ENCODE measurements around the gene FBXL17.
"Not testable (repeated sequence)": the region's sequence is repeated elsewhere in the genome, so short reads cannot be mapped to it uniquely, and the experiment has no call there.

Gene FBXL17

DNA sequence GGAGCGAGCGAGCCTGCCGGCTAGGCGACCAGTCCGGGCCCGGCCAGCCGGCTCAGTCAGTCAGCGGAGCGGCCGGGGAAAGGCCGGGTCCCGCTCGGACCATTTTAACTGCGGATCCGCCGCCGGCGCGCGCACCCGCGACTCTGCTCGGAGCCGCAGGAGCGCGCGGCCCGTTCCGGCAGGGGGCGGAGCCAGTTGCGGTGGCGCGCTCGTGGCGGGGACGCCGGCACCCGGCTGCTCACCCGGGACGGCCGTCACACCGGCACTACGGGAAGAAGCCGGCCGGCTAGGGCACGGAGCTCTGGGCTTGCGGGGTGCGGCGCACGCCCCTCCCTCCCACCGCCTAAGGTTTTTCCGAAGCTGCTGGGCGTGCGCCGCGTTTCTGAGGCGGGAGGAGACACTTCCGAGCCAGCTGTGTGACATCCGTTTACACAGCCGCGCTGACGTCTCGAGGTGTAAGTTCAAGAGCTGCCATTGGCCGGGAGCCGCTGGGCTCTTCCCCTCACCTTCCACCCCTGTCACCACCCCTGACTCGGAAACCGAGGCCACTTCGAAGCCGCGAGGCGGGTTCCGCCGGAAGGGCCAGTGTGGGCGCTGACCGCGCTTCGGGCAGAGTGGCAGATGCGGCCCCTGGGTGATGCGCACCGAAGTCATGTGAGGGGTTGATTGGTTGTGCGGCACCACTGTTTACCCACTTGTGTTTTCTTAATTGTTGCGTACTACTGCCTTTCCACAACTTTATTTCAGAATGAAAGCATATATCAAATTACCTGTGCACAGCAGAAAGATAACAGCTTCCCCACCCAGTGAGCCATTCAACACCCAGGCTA, at the start of gene FBXL17:
FBXL17 (minus strand) TSS at position 145 of the 830 bp plus-strand sequence.
- DNase-seq: peak; percentile 95

DNA sequence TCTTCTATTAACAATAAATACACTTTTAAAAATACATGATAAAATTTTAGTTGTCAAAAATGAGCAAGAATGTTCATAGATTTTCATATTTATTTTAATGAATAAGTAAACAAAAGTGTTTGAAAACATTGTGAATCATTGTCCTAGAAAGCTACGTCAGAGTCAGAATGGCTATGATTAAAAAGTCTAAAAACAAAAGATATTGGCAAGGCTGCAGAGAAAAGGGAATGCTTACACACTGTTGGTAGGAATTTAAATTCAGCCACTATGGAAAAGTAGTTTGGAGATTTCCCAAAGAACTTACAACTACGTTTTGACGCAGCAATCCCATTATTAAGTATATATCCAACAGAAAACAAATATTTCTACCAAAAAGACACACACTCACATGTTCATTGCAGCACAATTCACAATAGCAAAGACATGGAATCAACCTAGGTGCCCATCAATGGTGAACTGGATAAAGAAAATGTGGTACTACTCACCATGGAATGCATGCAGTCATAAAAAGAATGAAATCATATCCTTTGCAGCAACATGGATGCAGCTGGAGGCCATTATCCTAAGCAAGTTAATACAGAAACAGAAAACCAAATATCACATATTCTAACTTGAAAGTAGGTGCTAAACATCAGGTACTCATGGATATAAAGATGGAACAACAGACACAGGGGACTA, 49.2 kb upstream of the FBXL17 start:
- no peak for DNase-seq

DNA sequence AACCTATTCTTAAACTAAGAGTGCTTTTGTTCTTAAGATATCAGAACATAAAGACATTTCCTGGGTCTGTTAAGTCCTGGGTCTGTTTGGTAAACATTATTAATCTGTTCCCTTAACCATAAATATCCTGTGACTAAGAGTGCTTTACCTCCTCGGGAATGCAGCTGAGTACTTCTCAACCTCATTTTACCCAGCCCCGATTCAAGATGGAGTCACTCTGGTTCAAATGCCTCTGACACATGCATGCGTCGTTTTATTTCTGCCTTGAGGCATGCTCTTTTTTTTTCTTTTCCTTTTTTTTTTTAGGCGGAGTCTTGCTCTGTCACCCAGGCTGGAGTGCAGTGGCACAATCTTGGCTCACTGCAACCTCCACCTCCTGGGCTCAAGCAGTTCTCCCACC, 39.8 kb upstream of the FBXL17 start:
- DNase-seq: no peak

DNA sequence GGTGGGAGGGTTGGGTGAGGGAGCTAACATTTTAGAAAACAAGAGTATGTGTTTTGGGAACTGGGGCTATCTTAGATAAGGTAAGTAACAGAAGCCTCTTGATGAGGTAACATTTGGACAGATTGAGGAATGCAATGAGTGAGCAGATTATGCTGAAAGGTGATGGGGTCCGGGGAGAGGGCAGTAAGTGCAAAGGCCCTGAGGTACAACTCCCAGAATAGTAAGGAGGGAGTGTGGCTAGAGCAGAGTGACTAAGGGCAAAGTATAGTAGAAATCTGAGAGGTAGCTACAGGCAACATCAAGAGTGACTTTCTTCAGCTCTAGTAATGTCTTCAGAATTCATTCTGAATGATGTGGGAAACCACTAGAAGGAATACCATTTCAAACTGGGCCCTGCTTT, 38.9 kb upstream of the FBXL17 start:
- DNase-seq: no peak

GRCh38 chr5:108420158-108420557, 38.3 kb upstream of the FBXL17 start:
- DNase-seq: no peak

DNA sequence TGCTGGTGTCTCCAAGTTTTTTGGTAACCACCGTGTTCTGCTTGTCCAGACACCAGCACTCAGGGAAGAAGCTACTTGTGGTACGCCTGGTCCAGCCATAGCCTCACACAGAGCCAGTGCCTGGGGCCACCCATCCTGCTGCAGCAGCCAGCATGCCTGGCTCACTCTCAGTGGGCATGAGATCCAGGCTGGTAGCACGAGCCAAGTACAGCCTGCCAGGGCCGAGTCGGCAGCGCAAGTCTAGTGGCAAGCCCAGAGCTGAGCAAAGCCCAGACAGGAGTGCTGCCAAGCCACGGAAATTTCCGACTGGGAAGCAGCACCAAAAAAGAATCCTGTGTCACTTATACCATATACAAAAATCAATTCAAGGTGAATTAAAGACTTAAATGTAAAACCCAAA, 36.3 kb upstream of the FBXL17 start:
- peak; percentile 73 for DNase-seq

- DNase-seq: no peak
These were observed 35.3 kb upstream of the FBXL17 start for GRCh38 chr5:108417166-108417670.

GRCh38 chr5:108415726-108416125, 33.8 kb upstream of the FBXL17 start:
- no peak for DNase-seq

DNA sequence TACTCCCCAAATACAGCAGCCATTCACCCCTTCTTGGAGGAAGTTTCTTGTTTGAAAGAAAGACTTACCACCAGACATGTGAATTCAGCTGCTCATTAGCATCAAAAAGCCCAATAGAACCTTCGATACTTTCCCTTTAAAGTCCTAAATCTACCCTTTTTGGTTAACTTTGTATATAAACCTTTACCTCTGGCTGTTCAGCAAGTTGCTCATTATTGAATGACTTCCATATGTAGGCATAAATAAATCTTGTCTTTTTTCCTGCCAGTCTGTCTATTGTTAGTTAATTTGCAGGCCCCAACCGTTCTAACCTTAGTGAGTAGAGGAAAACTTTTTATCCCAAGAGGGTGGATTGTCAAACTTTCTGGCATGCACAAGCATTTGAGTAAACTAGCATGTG, 27.9 kb upstream of the FBXL17 start:
- no peak for DNase-seq

- not testable (repeated sequence) for DNase-seq
These were observed 23.3 kb upstream of the FBXL17 start for GRCh38 chr5:108405201-108405600.

DNA sequence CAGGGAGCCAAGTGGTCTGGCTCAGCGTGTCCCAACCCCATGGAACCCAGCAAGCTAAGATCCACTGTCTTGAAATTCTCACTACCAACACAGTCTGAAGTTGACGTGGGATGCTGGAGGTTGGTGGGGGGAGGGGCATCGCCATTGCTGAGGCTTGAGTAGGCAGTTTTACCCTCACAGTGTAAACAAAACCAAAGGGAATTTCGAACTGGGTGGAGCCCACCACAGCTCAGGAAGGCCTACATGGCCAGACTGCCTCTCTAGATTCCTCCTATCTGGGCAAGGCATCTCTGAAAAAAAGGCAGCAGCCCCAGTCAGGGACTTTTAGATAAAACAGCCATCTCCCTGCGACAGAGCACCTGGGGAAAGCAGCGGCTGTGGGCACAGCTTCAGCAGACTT, 17.1 kb upstream of the FBXL17 start:
- no peak for DNase-seq

DNA sequence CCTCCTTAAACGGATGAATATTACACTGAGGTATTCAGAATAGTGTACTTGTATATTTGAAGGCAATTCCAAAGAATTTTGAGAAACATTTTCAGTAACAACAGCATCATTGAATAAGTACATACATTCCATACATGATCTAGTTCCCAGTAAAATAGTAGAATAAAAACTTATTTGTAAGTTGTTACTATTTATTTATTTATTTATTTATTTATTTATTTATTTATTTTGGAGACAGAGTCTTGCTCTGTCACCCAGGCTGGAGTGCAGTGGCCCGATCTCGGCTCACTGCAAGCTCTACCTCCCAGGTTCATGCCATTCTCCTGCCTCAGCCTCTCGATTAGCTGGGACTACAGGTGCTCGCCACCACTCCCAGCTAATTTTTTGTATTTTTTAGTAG, 14.9 kb upstream of the FBXL17 start:
- not testable (repeated sequence) for DNase-seq

DNA sequence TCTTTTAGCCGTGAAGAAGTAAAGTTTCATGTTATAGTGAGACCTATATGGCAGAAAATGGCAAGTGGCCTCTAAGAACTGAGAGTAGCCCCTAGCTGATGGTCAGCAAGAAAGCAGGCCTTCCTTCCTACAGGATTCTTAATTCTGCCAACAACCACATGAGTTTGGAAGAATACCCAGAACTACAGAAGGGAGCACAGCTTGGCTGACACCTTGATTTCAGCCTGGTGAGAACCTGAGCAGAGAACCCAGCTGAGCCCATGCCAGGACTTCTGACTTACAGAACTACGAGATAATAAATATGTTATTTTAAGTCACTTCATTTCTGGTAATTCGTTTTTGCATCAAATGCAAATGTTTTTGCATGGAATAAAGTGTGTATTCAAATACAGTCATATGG, 5.9 kb upstream of the FBXL17 start:
- no peak for DNase-seq

- DNase-seq: no peak
These were observed 4.6 kb upstream of the FBXL17 start for GRCh38 chr5:108386345-108387061.

- no peak for DNase-seq
These were observed 2.8 kb upstream of the FBXL17 start for GRCh38 chr5:108384741-108385140.

DNA sequence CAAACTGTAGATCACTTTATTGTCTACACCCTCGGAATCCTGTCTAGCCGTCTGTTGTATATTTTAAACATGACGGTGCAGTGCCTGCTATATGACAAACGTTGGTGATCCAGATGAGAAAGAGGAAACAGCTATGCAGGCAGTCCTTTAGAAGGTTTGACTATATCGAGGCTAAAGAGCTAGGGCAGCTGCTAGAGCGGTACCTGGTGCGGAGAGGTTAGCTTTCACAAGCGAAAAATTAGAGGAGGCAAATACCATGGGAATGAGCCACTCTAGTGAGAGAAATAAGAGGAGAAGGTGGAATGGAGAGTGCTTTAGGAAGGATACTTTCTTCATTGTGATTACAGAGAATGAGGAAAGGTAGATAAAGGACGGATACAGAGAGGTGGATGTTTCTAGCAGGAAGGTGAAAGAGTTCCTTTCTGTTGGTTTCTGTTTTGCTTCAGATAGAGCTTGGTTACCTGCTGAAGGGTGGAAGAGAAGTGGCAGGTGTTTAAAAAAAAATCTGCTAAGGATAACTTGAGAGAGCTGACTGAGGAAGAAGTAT, 959 bp upstream of the FBXL17 start:
- peak; percentile 17 for DNase-seq

DNA sequence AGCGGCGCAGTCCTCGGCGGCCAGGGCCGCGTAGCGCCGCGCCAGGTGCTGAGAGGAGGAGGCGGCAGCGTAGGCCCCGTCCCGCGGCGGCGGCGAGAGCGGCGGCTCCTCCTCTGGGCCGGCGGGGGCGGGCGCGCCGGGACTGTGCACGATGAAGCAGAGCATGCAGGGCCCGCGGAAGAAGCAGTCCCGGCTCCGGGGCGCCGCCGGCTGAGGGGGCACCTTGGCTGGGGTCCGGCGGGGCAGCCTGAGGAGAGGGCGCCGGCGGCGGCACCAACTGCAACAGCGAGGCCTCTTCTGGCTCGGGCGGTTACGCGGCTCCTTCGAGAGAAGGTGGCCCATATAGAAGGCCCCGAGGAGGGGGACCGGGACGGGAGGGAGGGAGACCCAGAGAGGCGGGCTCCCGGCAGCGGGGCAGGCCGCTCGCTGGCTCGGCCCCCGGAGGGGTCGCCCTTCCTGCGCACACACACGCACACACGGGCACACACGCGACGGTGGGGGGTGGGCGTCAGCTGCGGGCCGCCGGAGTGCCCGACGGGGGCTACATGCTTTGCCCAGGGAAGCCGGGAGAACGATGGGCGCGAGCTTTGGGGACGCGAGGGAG, 446 bp downstream of the FBXL17 start:
- DNase-seq: peak; percentile 85

- DNase-seq: peak; percentile 76
These were observed 1.2 kb downstream of the FBXL17 start for GRCh38 chr5:108380531-108381349.

GRCh38 chr5:108379722-108380530, 2.0 kb downstream of the FBXL17 start:
- no peak for DNase-seq

- DNase-seq: no peak
These were observed 6.1 kb downstream of the FBXL17 start for GRCh38 chr5:108375768-108376167.

DNA sequence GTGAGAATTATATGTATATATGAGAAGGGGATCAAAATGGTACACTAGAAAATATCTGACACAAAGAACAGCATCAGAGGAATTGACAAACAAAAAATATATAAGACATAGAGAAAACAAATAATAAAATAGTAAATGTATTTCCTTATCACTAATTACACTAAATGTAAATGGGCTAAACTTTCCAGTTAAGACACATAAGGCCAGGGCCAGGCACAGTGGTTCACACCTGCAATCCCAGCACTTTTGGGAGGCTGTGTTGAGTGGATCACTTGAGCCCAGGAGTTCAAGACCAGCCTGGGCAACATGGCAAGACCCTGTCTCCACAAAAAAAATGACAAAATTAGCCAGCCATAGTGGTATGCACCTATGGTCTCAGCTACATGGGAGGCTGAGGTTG, 8.5 kb downstream of the FBXL17 start:
- DNase-seq: no peak
